ENCODE measurements around the gene ATP2A3.

The ATP2A3 gene

DNA sequence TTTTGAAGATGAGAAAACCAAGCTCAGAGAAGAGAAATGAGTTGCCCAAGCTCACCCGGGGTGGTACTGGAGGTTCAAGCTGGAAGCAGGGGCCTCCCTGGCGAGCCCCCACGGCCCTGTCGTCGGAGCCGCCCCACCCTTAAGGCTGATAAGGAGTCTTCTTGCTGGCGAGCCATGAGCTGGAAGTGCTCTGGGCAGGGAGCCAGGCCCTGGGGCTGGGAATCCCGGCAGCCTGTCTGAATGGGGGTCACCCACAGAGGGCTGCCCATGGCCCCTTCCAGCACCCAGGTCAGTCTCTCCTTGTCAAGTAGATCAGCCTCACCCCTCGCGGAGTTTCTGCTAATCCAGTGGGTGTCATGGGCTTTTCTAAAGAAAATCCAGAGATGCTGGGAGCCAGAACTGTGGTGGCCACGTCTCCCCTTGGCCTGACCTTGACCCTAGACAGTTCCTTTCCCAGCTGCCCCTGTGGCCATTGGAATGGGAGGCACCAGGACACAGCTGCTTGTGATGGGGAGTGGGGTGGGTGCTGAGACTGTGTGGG lies 46.8 kb downstream of the ATP2A3 start:
- TF ChIP-seq ISL1 (CRISPR knock-in tag; IDR thresholded peaks at IDR 0.05) (0 out of 2 replicates have a peak, but pooled peaks have one; percentile 13), PATZ1 (CRISPR knock-in tag; IDR thresholded peaks at IDR 0.05; ENCODE audit: borderline replicate concordance) (peak; percentile 83; the same call in 1 of the 2 replicates), GLIS3 (CRISPR knock-in tag; IDR thresholded peaks at IDR 0.05) (no peak), ARNTL (CRISPR knock-in tag; IDR thresholded peaks at IDR 0.05; ENCODE audit: borderline replicate concordance, low read depth) (no peak), SNAI2 (CRISPR knock-in tag; IDR thresholded peaks at IDR 0.05) (no peak)
- no peak for ATAC-seq

- ATAC-seq = no peak
- no peak for TF ChIP-seq ZFP30 (CRISPR knock-in tag; IDR thresholded peaks at IDR 0.05)
- no peak for TF ChIP-seq ZNF565 (CRISPR knock-in tag; conservative IDR thresholded peaks at IDR 0.05; ENCODE audit: low read depth)
- TF ChIP-seq BACH2 (CRISPR knock-in tag; IDR thresholded peaks at IDR 0.05; ENCODE audit: borderline replicate concordance) = no peak
- no peak for TF ChIP-seq TCF4 (CRISPR knock-in tag; IDR thresholded peaks at IDR 0.05; ENCODE audit: borderline replicate concordance)
- TF ChIP-seq ARNTL (CRISPR knock-in tag; IDR thresholded peaks at IDR 0.05; ENCODE audit: borderline replicate concordance, low read depth) = no peak
- no peak for TF ChIP-seq ISL1 (CRISPR knock-in tag; IDR thresholded peaks at IDR 0.05)
- TF ChIP-seq, protein P1, sequence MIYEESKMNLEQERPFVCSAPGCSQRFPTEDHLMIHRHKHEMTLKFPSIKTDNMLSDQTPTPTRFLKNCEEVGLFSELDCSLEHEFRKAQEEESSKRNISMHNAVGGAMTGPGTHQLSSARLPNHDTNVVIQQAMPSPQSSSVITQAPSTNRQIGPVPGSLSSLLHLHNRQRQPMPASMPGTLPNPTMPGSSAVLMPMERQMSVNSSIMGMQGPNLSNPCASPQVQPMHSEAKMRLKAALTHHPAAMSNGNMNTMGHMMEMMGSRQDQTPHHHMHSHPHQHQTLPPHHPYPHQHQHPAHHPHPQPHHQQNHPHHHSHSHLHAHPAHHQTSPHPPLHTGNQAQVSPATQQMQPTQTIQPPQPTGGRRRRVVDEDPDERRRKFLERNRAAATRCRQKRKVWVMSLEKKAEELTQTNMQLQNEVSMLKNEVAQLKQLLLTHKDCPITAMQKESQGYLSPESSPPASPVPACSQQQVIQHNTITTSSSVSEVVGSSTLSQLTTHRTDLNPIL (CRISPR knock-in tag; IDR thresholded peaks at IDR 0.05; ENCODE audit: low read depth) = no peak
- no peak for TF ChIP-seq RARB (CRISPR knock-in tag; IDR thresholded peaks at IDR 0.05)
- TF ChIP-seq GLIS3 (CRISPR knock-in tag; IDR thresholded peaks at IDR 0.05) = no peak
- TF ChIP-seq ZFP3 (CRISPR knock-in tag; IDR thresholded peaks at IDR 0.05) = no peak
- TF ChIP-seq POU6F1 (CRISPR knock-in tag; IDR thresholded peaks at IDR 0.05; ENCODE audit: borderline replicate concordance, low read depth) = no peak
Measured at GRCh38 chr17:3916825-3917224, 47.4 kb downstream of the ATP2A3 start.

DNA sequence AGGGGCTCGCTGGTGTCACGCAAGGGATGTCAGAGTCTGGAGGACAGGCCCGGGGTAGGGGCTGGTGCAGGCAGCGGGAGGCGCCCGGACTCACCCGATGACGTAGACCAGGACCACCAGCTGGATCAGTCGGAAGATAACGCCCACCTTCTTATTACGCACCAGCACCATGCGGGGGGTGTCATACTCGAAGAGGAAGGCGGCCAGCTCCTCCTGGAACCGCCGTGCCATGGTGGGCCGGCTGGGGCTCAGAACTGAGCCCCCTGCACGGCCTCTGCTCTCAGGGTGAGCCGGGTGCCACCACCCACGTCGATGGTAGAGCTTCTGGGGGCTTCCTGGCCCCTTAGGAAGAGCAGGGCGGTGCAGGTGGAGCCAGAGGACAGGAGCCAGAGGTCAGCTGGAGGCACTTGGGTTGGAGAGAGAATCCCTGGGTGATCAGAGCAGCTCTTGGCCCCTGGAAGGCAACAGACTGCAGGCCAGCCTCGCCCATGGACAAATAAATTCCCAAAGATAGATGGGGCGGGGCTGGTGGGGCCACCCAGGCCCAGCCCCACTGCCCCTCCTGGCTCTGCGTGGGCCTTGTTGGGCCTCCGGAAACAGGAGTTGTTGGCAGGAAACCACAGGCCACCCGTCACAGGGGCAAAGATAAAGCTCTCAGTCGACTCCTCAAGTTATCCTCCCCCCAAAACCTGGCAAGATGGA lies 48.1 kb downstream of the ATP2A3 start, which contains the start of gene P2RX1:
Gene P2RX1, minus strand, starts transcription at position 471 of the 702 bp plus-strand sequence. Its CDS starts 240 bp downstream, at position 231.
- no peak for ATAC-seq
- TF ChIP-seq OSR1 (CRISPR knock-in tag; IDR thresholded peaks at IDR 0.05) (no peak), ZNF8 (CRISPR knock-in tag; IDR thresholded peaks at IDR 0.05) (no peak), BACH2 (CRISPR knock-in tag; IDR thresholded peaks at IDR 0.05; ENCODE audit: borderline replicate concordance) (no peak), ZFP30 (CRISPR knock-in tag; IDR thresholded peaks at IDR 0.05) (no peak)

- no peak for TF ChIP-seq PATZ1 (CRISPR knock-in tag; IDR thresholded peaks at IDR 0.05; ENCODE audit: borderline replicate concordance)
- TF ChIP-seq, protein P1 (CRISPR knock-in tag; IDR thresholded peaks at IDR 0.05; ENCODE audit: low read depth) = no peak
- no peak for ATAC-seq
Measured at GRCh38 chr17:3915581-3915994, 48.6 kb downstream of the ATP2A3 start.

GRCh38 chr17:3914312-3914670 lies 49.9 kb downstream of the ATP2A3 start:
- peak; percentile 5; the same call in 2 of the 3 replicates for ATAC-seq
- TF ChIP-seq BACH2 (CRISPR knock-in tag; IDR thresholded peaks at IDR 0.05; ENCODE audit: borderline replicate concordance) (no peak), TCF4 (CRISPR knock-in tag; IDR thresholded peaks at IDR 0.05; ENCODE audit: borderline replicate concordance) (no peak), GLIS3 (CRISPR knock-in tag; IDR thresholded peaks at IDR 0.05) (no peak), ZNF8 (CRISPR knock-in tag; IDR thresholded peaks at IDR 0.05) (no peak), ISL1 (CRISPR knock-in tag; IDR thresholded peaks at IDR 0.05) (no peak), CSDC2 (CRISPR knock-in tag; IDR thresholded peaks at IDR 0.05) (no peak), ZNF70 (CRISPR knock-in tag; IDR thresholded peaks at IDR 0.05) (no peak), ZNF565 (CRISPR knock-in tag; conservative IDR thresholded peaks at IDR 0.05; ENCODE audit: low read depth) (no peak), PATZ1 (CRISPR knock-in tag; IDR thresholded peaks at IDR 0.05; ENCODE audit: borderline replicate concordance) (no peak), SNAI2 (CRISPR knock-in tag; IDR thresholded peaks at IDR 0.05) (no peak), RARB (CRISPR knock-in tag; IDR thresholded peaks at IDR 0.05) (no peak)
- TF ChIP-seq, protein P2, sequence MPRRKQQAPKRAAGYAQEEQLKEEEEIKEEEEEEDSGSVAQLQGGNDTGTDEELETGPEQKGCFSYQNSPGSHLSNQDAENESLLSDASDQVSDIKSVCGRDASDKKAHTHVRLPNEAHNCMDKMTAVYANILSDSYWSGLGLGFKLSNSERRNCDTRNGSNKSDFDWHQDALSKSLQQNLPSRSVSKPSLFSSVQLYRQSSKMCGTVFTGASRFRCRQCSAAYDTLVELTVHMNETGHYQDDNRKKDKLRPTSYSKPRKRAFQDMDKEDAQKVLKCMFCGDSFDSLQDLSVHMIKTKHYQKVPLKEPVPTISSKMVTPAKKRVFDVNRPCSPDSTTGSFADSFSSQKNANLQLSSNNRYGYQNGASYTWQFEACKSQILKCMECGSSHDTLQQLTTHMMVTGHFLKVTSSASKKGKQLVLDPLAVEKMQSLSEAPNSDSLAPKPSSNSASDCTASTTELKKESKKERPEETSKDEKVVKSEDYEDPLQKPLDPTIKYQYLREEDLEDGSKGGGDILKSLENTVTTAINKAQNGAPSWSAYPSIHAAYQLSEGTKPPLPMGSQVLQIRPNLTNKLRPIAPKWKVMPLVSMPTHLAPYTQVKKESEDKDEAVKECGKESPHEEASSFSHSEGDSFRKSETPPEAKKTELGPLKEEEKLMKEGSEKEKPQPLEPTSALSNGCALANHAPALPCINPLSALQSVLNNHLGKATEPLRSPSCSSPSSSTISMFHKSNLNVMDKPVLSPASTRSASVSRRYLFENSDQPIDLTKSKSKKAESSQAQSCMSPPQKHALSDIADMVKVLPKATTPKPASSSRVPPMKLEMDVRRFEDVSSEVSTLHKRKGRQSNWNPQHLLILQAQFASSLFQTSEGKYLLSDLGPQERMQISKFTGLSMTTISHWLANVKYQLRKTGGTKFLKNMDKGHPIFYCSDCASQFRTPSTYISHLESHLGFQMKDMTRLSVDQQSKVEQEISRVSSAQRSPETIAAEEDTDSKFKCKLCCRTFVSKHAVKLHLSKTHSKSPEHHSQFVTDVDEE (CRISPR knock-in tag; IDR thresholded peaks at IDR 0.05) = no peak

Measured in SK-N-SH treated with all-trans-retinoic acid at 6 μM for 48 hours (cell line).